Hepatocyte (in vitro differentiated cells): ENCODE measurements around the gene STK32C.

Experiments
- CTCF ChIP-seq: fragments of 200-600 bp; sonication (generic); IDR thresholded peaks from 2 replicates; pipeline ENCODE4 v1.5.1; 2016; ENCODE audit warnings: antibody characterized with exemption, mild to moderate bottlenecking; ENCODE audit not compliant: poor library complexity
- EZH2 ChIP-seq: fragments of 200-600 bp; sonication (generic); IDR thresholded peaks from 2 replicates; pipeline ENCODE4 v1.6.1; 2016; ENCODE audit warnings: antibody characterized with exemption, mild to moderate bottlenecking, borderline replicate concordance

GRCh38 chr10:132209130-132209529 lies 98.6 kb downstream of the STK32C start:
- TF ChIP-seq CTCF: no peak
- TF ChIP-seq EZH2: no peak
